HEK293 (cell line): ENCODE measurements around the gene TK1.

ENCODE experiments used
- EGR2 ChIP-seq: fragments of 450-650 bp; formaldehyde crosslinking; IDR thresholded peaks from 2 replicates; pipeline ENCODE4 v1.5.1; 2016; ENCODE audit warnings: low read depth, missing biosample characterization, missing genetic modification characterization
- GLI4 ChIP-seq: fragments of 450-650 bp; formaldehyde crosslinking; IDR thresholded peaks from 2 replicates; pipeline ENCODE4 v1.5.1; 2016; ENCODE audit warnings: missing biosample characterization, missing genetic modification characterization
- GLIS2 ChIP-seq: fragments of 450-650 bp; formaldehyde crosslinking; IDR thresholded peaks from 2 replicates; pipeline ENCODE4 v1.5.1; 2016; ENCODE audit warnings: missing biosample characterization, missing genetic modification characterization
- KLF10 ChIP-seq: fragments of 450-650 bp; IDR thresholded peaks from 2 replicates; pipeline ENCODE4 v1.5.1; 2018; ENCODE audit warnings: missing biosample characterization, mild to moderate bottlenecking, missing genetic modification characterization
- KLF7 ChIP-seq: fragments of 450-650 bp; formaldehyde crosslinking; IDR thresholded peaks from 2 replicates; pipeline ENCODE4 v1.5.1; 2016; ENCODE audit warnings: missing biosample characterization, missing genetic modification characterization, borderline replicate concordance
- KLF9 ChIP-seq: fragments of 450-650 bp; formaldehyde crosslinking; IDR thresholded peaks from 2 replicates; pipeline ENCODE4 v1.5.1; 2016; ENCODE audit warnings: missing biosample characterization, missing genetic modification characterization, low read depth
- SP3 ChIP-seq: fragments of 450-650 bp; formaldehyde crosslinking; IDR thresholded peaks from 2 replicates; pipeline ENCODE4 v1.5.1; 2016; ENCODE audit warnings: missing biosample characterization, missing genetic modification characterization
- ZBTB20 ChIP-seq: fragments of 450-650 bp; formaldehyde crosslinking; IDR thresholded peaks from 2 replicates; pipeline ENCODE4 v1.5.1; 2016; ENCODE audit warnings: missing biosample characterization, missing genetic modification characterization
- ZBTB48 ChIP-seq: fragments of 450-650 bp; formaldehyde crosslinking; IDR thresholded peaks from 2 replicates; pipeline ENCODE4 v1.5.1; 2016; ENCODE audit warnings: missing biosample characterization, missing genetic modification characterization
- ZBTB8A ChIP-seq: fragments of 450-650 bp; formaldehyde crosslinking; IDR thresholded peaks from 2 replicates; pipeline ENCODE4 v1.5.1; 2016; ENCODE audit warnings: missing biosample characterization, missing genetic modification characterization
- ZFP69B ChIP-seq: fragments of 450-650 bp; formaldehyde crosslinking; IDR thresholded peaks from 2 replicates; pipeline ENCODE4 v1.5.1; 2016; ENCODE audit warnings: missing biosample characterization, missing genetic modification characterization
- ZNF341 ChIP-seq: fragments of 450-650 bp; formaldehyde crosslinking; IDR thresholded peaks from 2 replicates; pipeline ENCODE4; 2016; ENCODE audit warnings: low read depth, missing biosample characterization, missing genetic modification characterization
- ZNF549 ChIP-seq: fragments of 450-650 bp; IDR thresholded peaks from 2 replicates; pipeline ENCODE4 v1.5.1; 2018; ENCODE audit warnings: missing biosample characterization, missing genetic modification characterization, mild to moderate bottlenecking, inconsistent platforms, moderate library complexity
- ZNF791 ChIP-seq: fragments of 450-650 bp; formaldehyde crosslinking; IDR thresholded peaks from 2 replicates; pipeline ENCODE4 v1.5.1; 2016; ENCODE audit warnings: missing biosample characterization, missing genetic modification characterization
- ZNF843 ChIP-seq: fragments of 450-650 bp; formaldehyde crosslinking; IDR thresholded peaks from 2 replicates; pipeline ENCODE4 v1.5.1; 2016; ENCODE audit warnings: missing biosample characterization, missing genetic modification characterization
- TF ChIP-seq, protein P1 (sequence below): fragments of 450-650 bp; formaldehyde crosslinking; IDR thresholded peaks from 2 replicates; pipeline ENCODE4 v1.5.1; 2017; ENCODE audit warnings: missing biosample characterization, missing genetic modification characterization
- TF ChIP-seq, protein P2 (sequence below): fragments of 450-650 bp; formaldehyde crosslinking; IDR thresholded peaks from 2 replicates; pipeline ENCODE4 v1.5.1; 2017; ENCODE audit warnings: missing biosample characterization, missing genetic modification characterization
- TF ChIP-seq, protein P3 (sequence below): fragments of 450-650 bp; formaldehyde crosslinking; IDR thresholded peaks from 2 replicates; pipeline ENCODE4 v1.5.1; 2016; ENCODE audit warnings: missing biosample characterization, missing genetic modification characterization
- TF ChIP-seq, protein P4 (sequence below): fragments of 450-650 bp; formaldehyde crosslinking; IDR thresholded peaks from 2 replicates; pipeline ENCODE4 v1.5.1; 2016; ENCODE audit warnings: missing biosample characterization, missing genetic modification characterization
- TF ChIP-seq, protein P5 (sequence below): fragments of 450-650 bp; IDR thresholded peaks from 2 replicates; pipeline ENCODE4 v1.5.1; 2018; ENCODE audit warnings: missing biosample characterization, mild to moderate bottlenecking, missing genetic modification characterization
- TF ChIP-seq, protein P6 (sequence below): fragments of 450-650 bp; formaldehyde crosslinking; IDR thresholded peaks from 2 replicates; pipeline ENCODE4 v1.5.1; 2016; ENCODE audit warnings: missing biosample characterization, missing genetic modification characterization

The TK1 gene

DNA sequence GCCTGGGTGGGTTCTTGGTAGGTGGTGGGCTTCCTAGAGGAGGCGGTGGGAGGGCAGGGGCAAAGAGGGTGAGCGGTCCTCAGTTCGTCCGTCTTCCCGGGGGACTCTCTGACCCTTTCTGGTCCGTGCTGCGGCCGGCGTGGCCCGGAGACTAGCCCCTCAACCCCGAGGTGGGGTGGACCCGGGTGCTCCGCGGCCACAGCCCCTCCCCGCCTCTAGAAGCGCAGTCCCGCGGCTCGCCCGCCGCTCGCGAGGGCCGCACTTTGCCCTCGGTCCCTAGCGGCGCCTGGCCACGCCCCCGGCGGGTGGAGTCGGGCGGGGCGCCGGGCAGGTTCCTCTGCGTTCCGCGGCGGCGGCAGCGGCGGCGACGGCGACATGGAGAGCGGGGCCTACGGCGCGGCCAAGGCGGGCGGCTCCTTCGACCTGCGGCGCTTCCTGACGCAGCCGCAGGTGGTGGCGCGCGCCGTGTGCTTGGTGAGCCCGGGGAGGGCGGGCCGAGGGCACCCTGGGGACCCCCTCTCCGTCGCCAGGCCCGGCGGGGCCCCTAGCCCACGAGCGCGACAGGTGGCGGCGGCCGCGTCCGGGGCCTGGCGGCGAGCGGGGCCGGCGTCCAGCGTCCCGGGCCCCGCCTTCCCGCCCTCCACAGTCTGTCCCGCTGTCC is 18.5 kb downstream of the TK1 start, which contains the start of gene SYNGR2 (continued):
- TF ChIP-seq GLI4 (tag by site-specific recombination) (0 out of 2 replicates have a peak, but pooled peaks have one; percentile 66), KLF10 (tag by site-specific recombination) (peak; percentile 53), ZBTB20 (0 out of 2 replicates have a peak, but pooled peaks have one; percentile 6), GLIS2 (tag by site-specific recombination) (peak; percentile 74; the same call in 1 of the 2 replicates), ZNF843 (tag by site-specific recombination) (0 out of 2 replicates have a peak, but pooled peaks have one; percentile 1), KLF7 (peak; percentile 69; the same call in 1 of the 2 replicates), ZNF791 (tag by site-specific recombination) (no peak), KLF9 (tag by site-specific recombination) (peak; percentile 48; the same call in 1 of the 2 replicates), SP3 (tag by site-specific recombination) (peak; percentile 86), ZBTB8A (tag by site-specific recombination) (no peak), ZFP69B (tag by site-specific recombination) (peak; percentile 77), EGR2 (peak; percentile 40), ZNF549 (tag by site-specific recombination) (no peak), ZBTB48 (peak; percentile 99), ZNF341 (tag by site-specific recombination) (peak; percentile 35)
- TF ChIP-seq, protein P1, sequence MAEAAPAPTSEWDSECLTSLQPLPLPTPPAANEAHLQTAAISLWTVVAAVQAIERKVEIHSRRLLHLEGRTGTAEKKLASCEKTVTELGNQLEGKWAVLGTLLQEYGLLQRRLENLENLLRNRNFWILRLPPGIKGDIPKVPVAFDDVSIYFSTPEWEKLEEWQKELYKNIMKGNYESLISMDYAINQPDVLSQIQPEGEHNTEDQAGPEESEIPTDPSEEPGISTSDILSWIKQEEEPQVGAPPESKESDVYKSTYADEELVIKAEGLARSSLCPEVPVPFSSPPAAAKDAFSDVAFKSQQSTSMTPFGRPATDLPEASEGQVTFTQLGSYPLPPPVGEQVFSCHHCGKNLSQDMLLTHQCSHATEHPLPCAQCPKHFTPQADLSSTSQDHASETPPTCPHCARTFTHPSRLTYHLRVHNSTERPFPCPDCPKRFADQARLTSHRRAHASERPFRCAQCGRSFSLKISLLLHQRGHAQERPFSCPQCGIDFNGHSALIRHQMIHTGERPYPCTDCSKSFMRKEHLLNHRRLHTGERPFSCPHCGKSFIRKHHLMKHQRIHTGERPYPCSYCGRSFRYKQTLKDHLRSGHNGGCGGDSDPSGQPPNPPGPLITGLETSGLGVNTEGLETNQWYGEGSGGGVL (tag by site-specific recombination): peak; percentile 67
- TF ChIP-seq, protein P2, sequence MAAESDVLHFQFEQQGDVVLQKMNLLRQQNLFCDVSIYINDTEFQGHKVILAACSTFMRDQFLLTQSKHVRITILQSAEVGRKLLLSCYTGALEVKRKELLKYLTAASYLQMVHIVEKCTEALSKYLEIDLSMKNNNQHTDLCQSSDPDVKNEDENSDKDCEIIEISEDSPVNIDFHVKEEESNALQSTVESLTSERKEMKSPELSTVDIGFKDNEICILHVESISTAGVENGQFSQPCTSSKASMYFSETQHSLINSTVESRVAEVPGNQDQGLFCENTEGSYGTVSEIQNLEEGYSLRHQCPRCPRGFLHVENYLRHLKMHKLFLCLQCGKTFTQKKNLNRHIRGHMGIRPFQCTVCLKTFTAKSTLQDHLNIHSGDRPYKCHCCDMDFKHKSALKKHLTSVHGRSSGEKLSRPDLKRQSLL (tag by site-specific recombination): 0 out of 2 replicates have a peak, but pooled peaks have one; percentile 43
- TF ChIP-seq, protein P3, sequence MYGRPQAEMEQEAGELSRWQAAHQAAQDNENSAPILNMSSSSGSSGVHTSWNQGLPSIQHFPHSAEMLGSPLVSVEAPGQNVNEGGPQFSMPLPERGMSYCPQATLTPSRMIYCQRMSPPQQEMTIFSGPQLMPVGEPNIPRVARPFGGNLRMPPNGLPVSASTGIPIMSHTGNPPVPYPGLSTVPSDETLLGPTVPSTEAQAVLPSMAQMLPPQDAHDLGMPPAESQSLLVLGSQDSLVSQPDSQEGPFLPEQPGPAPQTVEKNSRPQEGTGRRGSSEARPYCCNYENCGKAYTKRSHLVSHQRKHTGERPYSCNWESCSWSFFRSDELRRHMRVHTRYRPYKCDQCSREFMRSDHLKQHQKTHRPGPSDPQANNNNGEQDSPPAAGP (tag by site-specific recombination): peak; percentile 86
- TF ChIP-seq, protein P4, sequence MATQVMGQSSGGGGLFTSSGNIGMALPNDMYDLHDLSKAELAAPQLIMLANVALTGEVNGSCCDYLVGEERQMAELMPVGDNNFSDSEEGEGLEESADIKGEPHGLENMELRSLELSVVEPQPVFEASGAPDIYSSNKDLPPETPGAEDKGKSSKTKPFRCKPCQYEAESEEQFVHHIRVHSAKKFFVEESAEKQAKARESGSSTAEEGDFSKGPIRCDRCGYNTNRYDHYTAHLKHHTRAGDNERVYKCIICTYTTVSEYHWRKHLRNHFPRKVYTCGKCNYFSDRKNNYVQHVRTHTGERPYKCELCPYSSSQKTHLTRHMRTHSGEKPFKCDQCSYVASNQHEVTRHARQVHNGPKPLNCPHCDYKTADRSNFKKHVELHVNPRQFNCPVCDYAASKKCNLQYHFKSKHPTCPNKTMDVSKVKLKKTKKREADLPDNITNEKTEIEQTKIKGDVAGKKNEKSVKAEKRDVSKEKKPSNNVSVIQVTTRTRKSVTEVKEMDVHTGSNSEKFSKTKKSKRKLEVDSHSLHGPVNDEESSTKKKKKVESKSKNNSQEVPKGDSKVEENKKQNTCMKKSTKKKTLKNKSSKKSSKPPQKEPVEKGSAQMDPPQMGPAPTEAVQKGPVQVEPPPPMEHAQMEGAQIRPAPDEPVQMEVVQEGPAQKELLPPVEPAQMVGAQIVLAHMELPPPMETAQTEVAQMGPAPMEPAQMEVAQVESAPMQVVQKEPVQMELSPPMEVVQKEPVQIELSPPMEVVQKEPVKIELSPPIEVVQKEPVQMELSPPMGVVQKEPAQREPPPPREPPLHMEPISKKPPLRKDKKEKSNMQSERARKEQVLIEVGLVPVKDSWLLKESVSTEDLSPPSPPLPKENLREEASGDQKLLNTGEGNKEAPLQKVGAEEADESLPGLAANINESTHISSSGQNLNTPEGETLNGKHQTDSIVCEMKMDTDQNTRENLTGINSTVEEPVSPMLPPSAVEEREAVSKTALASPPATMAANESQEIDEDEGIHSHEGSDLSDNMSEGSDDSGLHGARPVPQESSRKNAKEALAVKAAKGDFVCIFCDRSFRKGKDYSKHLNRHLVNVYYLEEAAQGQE (tag by site-specific recombination): no peak
- TF ChIP-seq, protein P5, sequence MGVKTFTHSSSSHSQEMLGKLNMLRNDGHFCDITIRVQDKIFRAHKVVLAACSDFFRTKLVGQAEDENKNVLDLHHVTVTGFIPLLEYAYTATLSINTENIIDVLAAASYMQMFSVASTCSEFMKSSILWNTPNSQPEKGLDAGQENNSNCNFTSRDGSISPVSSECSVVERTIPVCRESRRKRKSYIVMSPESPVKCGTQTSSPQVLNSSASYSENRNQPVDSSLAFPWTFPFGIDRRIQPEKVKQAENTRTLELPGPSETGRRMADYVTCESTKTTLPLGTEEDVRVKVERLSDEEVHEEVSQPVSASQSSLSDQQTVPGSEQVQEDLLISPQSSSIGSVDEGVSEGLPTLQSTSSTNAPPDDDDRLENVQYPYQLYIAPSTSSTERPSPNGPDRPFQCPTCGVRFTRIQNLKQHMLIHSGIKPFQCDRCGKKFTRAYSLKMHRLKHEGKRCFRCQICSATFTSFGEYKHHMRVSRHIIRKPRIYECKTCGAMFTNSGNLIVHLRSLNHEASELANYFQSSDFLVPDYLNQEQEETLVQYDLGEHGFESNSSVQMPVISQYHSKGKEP (tag by site-specific recombination): peak; percentile 47; the same call in 1 of the 2 replicates
- TF ChIP-seq, protein P6, sequence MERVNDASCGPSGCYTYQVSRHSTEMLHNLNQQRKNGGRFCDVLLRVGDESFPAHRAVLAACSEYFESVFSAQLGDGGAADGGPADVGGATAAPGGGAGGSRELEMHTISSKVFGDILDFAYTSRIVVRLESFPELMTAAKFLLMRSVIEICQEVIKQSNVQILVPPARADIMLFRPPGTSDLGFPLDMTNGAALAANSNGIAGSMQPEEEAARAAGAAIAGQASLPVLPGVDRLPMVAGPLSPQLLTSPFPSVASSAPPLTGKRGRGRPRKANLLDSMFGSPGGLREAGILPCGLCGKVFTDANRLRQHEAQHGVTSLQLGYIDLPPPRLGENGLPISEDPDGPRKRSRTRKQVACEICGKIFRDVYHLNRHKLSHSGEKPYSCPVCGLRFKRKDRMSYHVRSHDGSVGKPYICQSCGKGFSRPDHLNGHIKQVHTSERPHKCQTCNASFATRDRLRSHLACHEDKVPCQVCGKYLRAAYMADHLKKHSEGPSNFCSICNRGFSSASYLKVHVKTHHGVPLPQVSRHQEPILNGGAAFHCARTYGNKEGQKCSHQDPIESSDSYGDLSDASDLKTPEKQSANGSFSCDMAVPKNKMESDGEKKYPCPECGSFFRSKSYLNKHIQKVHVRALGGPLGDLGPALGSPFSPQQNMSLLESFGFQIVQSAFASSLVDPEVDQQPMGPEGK (tag by site-specific recombination): peak; percentile 87
- TF ChIP-seq, all 188 proteins: peak for 34
